ENCODE measurements around the gene HCST.
"Not testable (repeated sequence)": the region's sequence is repeated elsewhere in the genome, so short reads cannot be mapped to it uniquely, and the experiment has no call there.

Gene HCST

GRCh38 chr19:35910355-35910754 lies 8.0 kb downstream of the HCST start:
- H2AK5ac ChIP-seq (ENCODE audit: low read length); H3K18ac ChIP-seq (ENCODE audit: low read length); H3K27me3 ChIP-seq (ENCODE audit: insufficient read depth, low read length); H4K12ac ChIP-seq (ENCODE audit: low read depth, low read length); H3K23ac ChIP-seq (ENCODE audit: low read length); H2BK120ac ChIP-seq (ENCODE audit: insufficient read depth, low read length, poor library complexity); H3K79me2 ChIP-seq (ENCODE audit: control insufficient read depth, insufficient read depth, low read length, poor library complexity); H3K36me3 ChIP-seq (ENCODE audit: control insufficient read depth in 1 of 2, insufficient read depth in 2 of 2, low read length in 2 of 2); H2BK12ac ChIP-seq (ENCODE audit: low read length); H4K8ac ChIP-seq (ENCODE audit: low read depth, low read length); H4K91ac ChIP-seq (ENCODE audit: low read depth, low read length); H3K9ac ChIP-seq (ENCODE audit: low read length); H3K4me2 ChIP-seq (ENCODE audit: low read length); H2AFZ ChIP-seq (ENCODE audit: insufficient read depth, low read length, poor library complexity); H3K79me1 ChIP-seq (ENCODE audit: low read length); H3K4ac ChIP-seq (ENCODE audit: low read depth, low read length); H3K9me3 ChIP-seq (ENCODE audit: insufficient read depth, low read depth, low read length); H3K27ac ChIP-seq (ENCODE audit: low read depth, low read length); DNase-seq; H2BK5ac ChIP-seq (ENCODE audit: low read depth, low read length, poor library complexity); H3K4me1 ChIP-seq (ENCODE audit: control insufficient read depth in 1 of 2, insufficient read depth in 2 of 2, low read length in 2 of 2); H3K4me3 ChIP-seq (ENCODE audit: low read depth, low read length); H3K14ac ChIP-seq (ENCODE audit: low read length): not testable (repeated sequence)
- no CpG with 5 or more reads among the region's 14 CpGs for WGBS (ENCODE audit: extremely low coverage, insufficient coverage, insufficient read length)

GRCh38 chr19:35911173-35911572 lies 8.8 kb downstream of the HCST start:
- H2BK12ac ChIP-seq (ENCODE audit: low read length): no peak overlapping the region
- no peak overlapping the region for H3K9ac ChIP-seq (ENCODE audit: low read length)
- H3K36me3 ChIP-seq (ENCODE audit: control insufficient read depth in 1 of 2, insufficient read depth in 2 of 2, low read length in 2 of 2): no peaks in the 10 kb centered on the region
- no peak overlapping the region for H3K14ac ChIP-seq (ENCODE audit: low read length)
- no peak overlapping the region for H3K4me3 ChIP-seq (ENCODE audit: low read depth, low read length)
- no peak overlapping the region for H3K4me2 ChIP-seq (ENCODE audit: low read length)
- H3K23ac ChIP-seq (ENCODE audit: low read length): no peak overlapping the region
- no peak overlapping the region for H2BK120ac ChIP-seq (ENCODE audit: insufficient read depth, low read length, poor library complexity)
- H3K9me3 ChIP-seq (ENCODE audit: insufficient read depth, low read depth, low read length): no peaks in the 10 kb centered on the region
- no peaks in the 10 kb centered on the region for H3K79me2 ChIP-seq (ENCODE audit: control insufficient read depth, insufficient read depth, low read length, poor library complexity)
- no peaks in the 10 kb centered on the region for H3K4me1 ChIP-seq (ENCODE audit: control insufficient read depth in 1 of 2, insufficient read depth in 2 of 2, low read length in 2 of 2)
- no peak overlapping the region for H4K91ac ChIP-seq (ENCODE audit: low read depth, low read length)
- H2AK5ac ChIP-seq (ENCODE audit: low read length): no peak overlapping the region
- H3K79me1 ChIP-seq (ENCODE audit: low read length): no peaks in the 10 kb centered on the region
- DNase-seq: no peak
- no peak overlapping the region for H2AFZ ChIP-seq (ENCODE audit: insufficient read depth, low read length, poor library complexity)
- no peak overlapping the region for H2BK5ac ChIP-seq (ENCODE audit: low read depth, low read length, poor library complexity)
- H4K8ac ChIP-seq (ENCODE audit: low read depth, low read length): no peak overlapping the region
- no peak overlapping the region for H3K4ac ChIP-seq (ENCODE audit: low read depth, low read length)
- H3K27ac ChIP-seq (ENCODE audit: low read depth, low read length): no peak overlapping the region
- no CpG with 5 or more reads among the region's 3 CpGs for WGBS (ENCODE audit: extremely low coverage, insufficient coverage, insufficient read length)
- no peaks in the 10 kb centered on the region for H3K27me3 ChIP-seq (ENCODE audit: insufficient read depth, low read length)
- H3K18ac ChIP-seq (ENCODE audit: low read length): no peak overlapping the region
- H4K12ac ChIP-seq (ENCODE audit: low read depth, low read length): no peak overlapping the region

GRCh38 chr19:35911790-35912189 lies 9.5 kb downstream of the HCST start:
- no peak overlapping the region for H3K9ac ChIP-seq (ENCODE audit: low read length)
- no peaks in the 10 kb centered on the region for H3K9me3 ChIP-seq (ENCODE audit: insufficient read depth, low read depth, low read length)
- H4K8ac ChIP-seq (ENCODE audit: low read depth, low read length): no peak overlapping the region
- no peak overlapping the region for H4K91ac ChIP-seq (ENCODE audit: low read depth, low read length)
- H3K79me2 ChIP-seq (ENCODE audit: control insufficient read depth, insufficient read depth, low read length, poor library complexity): no peaks in the 10 kb centered on the region
- H3K14ac ChIP-seq (ENCODE audit: low read length): no peak overlapping the region
- H3K4me2 ChIP-seq (ENCODE audit: low read length): no peak overlapping the region
- no peak overlapping the region for H2AFZ ChIP-seq (ENCODE audit: insufficient read depth, low read length, poor library complexity)
- H3K4ac ChIP-seq (ENCODE audit: low read depth, low read length): no peak overlapping the region
- H3K27me3 ChIP-seq (ENCODE audit: insufficient read depth, low read length): no peaks in the 10 kb centered on the region
- H2BK120ac ChIP-seq (ENCODE audit: insufficient read depth, low read length, poor library complexity): no peak overlapping the region
- no peak overlapping the region for H3K18ac ChIP-seq (ENCODE audit: low read length)
- no peak overlapping the region for H2AK5ac ChIP-seq (ENCODE audit: low read length)
- no peak overlapping the region for H2BK5ac ChIP-seq (ENCODE audit: low read depth, low read length, poor library complexity)
- no peaks in the 10 kb centered on the region for H3K36me3 ChIP-seq (ENCODE audit: control insufficient read depth in 1 of 2, insufficient read depth in 2 of 2, low read length in 2 of 2)
- no peaks in the 10 kb centered on the region for H3K4me1 ChIP-seq (ENCODE audit: control insufficient read depth in 1 of 2, insufficient read depth in 2 of 2, low read length in 2 of 2)
- H3K4me3 ChIP-seq (ENCODE audit: low read depth, low read length): no peak overlapping the region
- no peak overlapping the region for H2BK12ac ChIP-seq (ENCODE audit: low read length)
- no peak overlapping the region for H3K27ac ChIP-seq (ENCODE audit: low read depth, low read length)
- H4K12ac ChIP-seq (ENCODE audit: low read depth, low read length): no peak overlapping the region
- no peaks in the 10 kb centered on the region for H3K79me1 ChIP-seq (ENCODE audit: low read length)
- peak overlapping the region; percentile 50 for H3K23ac ChIP-seq (ENCODE audit: low read length)
- no CpG with 5 or more reads among the region's 5 CpGs for WGBS (ENCODE audit: extremely low coverage, insufficient coverage, insufficient read length)
- no peak for DNase-seq

- H4K91ac ChIP-seq (ENCODE audit: low read depth, low read length): no peak overlapping the region
- no peak for DNase-seq
- no peak overlapping the region for H2BK120ac ChIP-seq (ENCODE audit: insufficient read depth, low read length, poor library complexity)
- no peak overlapping the region for H2BK12ac ChIP-seq (ENCODE audit: low read length)
- H3K23ac ChIP-seq (ENCODE audit: low read length): no peak overlapping the region
- no peak overlapping the region for H2BK5ac ChIP-seq (ENCODE audit: low read depth, low read length, poor library complexity)
- H4K8ac ChIP-seq (ENCODE audit: low read depth, low read length): no peak overlapping the region
- H3K18ac ChIP-seq (ENCODE audit: low read length): no peak overlapping the region
- no peak overlapping the region for H3K27ac ChIP-seq (ENCODE audit: low read depth, low read length)
- no peak overlapping the region for H4K12ac ChIP-seq (ENCODE audit: low read depth, low read length)
- H3K4me3 ChIP-seq (ENCODE audit: low read depth, low read length): no peak overlapping the region
- H3K36me3 ChIP-seq (ENCODE audit: control insufficient read depth in 1 of 2, insufficient read depth in 2 of 2, low read length in 2 of 2): no peaks in the 10 kb centered on the region
- no CpG with 5 or more reads among the region's 7 CpGs for WGBS (ENCODE audit: extremely low coverage, insufficient coverage, insufficient read length)
- H3K27me3 ChIP-seq (ENCODE audit: insufficient read depth, low read length): no peaks in the 10 kb centered on the region
- no peak overlapping the region for H3K4me2 ChIP-seq (ENCODE audit: low read length)
- H3K79me2 ChIP-seq (ENCODE audit: control insufficient read depth, insufficient read depth, low read length, poor library complexity): no peaks in the 10 kb centered on the region
- no peak overlapping the region for H3K4ac ChIP-seq (ENCODE audit: low read depth, low read length)
- no peak overlapping the region for H2AFZ ChIP-seq (ENCODE audit: insufficient read depth, low read length, poor library complexity)
- no peak overlapping the region for H3K9ac ChIP-seq (ENCODE audit: low read length)
- H3K9me3 ChIP-seq (ENCODE audit: insufficient read depth, low read depth, low read length): no peaks in the 10 kb centered on the region
- no peak overlapping the region for H2AK5ac ChIP-seq (ENCODE audit: low read length)
- no peaks in the 10 kb centered on the region for H3K4me1 ChIP-seq (ENCODE audit: control insufficient read depth in 1 of 2, insufficient read depth in 2 of 2, low read length in 2 of 2)
- H3K79me1 ChIP-seq (ENCODE audit: low read length): no peaks in the 10 kb centered on the region
- no peak overlapping the region for H3K14ac ChIP-seq (ENCODE audit: low read length)
Observed at GRCh38 chr19:35913589-35913988, 11.3 kb downstream of the HCST start.
